GM18868 (cell line): ENCODE data around the gene MEAF6.

Source experiments
- ATAC-seq: cut with Tn5 transposase; IDR thresholded peaks from one replicate; pipeline ENCODE4 v1.9.1; 2021; ENCODE audit warnings: mild to moderate bottlenecking, moderate library complexity; ENCODE audit not compliant: unreplicated experiment

Gene MEAF6

DNA sequence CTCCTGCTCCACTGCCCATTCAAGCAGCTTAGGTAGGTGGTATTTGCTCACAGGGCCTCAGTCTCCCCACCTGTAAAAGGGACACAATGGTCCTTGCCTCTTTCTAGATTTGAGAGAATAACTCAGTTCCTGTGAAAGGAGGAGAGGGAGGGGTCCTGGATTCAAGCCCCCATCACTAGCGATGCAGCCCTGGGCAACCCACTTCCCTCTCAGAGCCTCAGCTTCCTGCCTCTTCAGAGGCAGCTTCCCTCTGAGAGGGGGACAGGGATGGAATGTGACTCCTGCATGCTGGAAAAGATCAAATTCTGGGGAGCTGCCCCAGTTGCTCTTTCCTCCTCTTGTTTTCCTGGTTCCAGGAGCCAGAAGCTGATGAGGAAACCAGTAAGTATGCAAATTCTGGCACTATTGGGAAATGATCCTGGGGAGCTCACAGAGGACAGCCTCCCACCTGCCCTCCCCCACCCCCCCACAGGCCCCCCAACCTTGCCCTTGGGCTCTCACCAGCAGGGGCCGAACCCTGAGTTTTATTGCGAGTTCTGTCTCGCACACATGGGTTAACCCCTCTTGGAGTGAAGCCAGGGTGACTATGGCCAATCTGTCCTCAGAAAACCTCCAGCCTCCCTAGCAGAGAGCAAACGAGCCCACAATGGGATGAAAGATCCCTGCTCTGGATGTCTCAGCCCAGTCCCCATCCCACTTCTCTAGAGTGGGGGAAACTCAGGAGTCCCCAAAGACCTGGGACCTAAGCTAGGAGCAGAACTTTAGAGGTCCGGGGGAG lies 28.5 kb downstream of the MEAF6 start:
- ATAC-seq, result no peak

DNA sequence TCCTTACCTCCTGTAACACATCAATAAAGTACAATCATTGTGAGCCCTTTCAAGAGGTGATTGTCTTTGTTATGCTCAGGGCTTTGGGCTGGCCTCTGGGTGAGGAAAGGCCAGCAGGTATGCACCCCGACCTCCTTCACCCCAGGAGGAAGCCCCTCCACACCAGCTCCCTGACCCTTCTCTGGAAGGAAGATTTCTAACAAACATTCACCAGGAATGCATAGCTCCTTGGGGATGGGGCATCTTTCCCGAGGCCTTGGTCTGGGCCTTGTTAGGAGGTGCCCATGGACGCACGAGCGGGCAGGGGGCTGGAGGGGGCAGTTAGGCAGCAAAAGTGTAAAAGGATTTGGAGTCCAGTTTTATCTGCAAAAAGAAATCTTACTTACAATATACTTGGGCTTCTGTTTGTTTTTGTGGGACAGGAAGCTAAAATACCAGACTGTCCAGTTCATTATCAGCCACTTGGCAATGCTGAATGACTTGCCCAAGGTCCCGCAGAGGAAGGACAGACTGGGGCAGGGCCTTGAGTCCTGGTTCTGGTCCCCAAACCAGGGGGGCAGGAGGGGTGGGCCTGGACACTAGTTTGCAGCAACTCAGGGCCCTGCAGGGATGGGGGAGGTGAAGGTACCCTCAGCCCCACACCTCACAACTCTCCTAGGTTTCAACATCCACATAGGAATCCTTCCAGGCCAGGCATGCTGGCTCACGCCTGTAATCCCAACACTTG lies 30.1 kb downstream of the MEAF6 start:
- ATAC-seq, result no peak

DNA sequence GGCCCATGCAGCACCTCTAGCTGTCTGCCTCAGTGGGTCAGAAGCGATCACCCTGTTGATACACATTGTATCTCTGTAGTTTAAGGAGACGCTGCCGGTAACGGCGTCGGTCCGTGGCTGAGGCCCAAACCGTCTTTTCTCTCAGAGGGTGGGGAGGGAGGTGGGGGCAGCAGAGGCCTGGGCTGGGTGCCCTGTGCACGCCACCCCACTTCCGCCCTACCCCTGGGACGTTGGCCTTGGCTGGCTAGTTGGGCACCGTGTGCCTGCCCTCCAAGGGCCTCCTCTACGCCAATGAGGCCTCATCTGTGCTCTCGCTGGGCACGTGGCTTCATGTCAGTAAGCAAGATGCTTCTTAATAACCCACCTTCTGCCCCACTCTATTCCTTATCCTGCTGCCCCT lies 30.8 kb downstream of the MEAF6 start:
- no peak for ATAC-seq

DNA sequence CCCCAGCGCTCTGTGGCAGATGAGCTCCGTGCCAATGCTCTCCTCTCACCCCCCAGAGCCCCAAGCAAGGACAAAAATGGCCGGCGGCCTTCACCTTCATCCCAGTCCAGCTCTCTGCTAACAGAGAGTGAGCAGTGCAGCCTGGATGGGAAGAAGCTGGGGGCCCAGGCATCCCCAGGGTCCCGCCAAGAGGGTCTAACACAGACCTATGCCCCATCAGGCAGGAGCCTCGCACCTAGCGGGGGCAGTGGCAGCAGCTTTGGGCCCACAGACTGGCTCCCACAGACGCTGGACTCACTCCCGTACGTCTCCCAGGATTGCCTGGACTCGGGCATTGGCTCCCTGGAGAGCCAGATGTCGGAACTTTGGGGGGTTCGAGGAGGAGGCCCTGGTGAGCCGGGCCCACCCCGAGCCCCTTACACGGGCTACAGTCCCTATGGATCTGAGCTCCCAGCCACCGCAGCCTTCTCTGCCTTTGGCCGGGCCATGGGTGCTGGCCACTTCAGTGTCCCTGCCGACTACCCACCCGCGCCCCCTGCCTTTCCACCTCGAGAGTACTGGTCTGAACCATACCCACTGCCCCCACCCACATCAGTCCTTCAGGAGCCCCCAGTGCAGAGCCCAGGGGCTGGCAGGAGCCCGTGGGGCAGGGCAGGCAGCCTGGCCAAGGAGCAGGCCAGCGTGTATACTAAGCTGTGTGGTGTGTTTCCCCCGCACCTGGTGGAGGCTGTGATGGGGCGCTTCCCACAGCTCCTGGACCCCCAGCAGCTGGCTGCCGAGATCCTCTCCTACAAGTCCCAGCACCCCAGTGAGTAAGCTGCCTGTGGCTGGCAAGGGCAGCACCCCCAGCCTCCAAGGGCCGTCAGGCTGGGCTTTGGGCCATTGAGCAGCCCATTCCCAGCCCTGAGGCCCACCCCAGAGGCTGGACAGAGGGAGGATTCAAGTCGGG lies 31.5 kb downstream of the MEAF6 start:
- no peak for ATAC-seq

GRCh38 chr1:37482004-37482785 lies 32.4 kb downstream of the MEAF6 start:
- no peak for ATAC-seq

- no peak for ATAC-seq
Observed at GRCh38 chr1:37481289-37482003, 33.1 kb downstream of the MEAF6 start.

DNA sequence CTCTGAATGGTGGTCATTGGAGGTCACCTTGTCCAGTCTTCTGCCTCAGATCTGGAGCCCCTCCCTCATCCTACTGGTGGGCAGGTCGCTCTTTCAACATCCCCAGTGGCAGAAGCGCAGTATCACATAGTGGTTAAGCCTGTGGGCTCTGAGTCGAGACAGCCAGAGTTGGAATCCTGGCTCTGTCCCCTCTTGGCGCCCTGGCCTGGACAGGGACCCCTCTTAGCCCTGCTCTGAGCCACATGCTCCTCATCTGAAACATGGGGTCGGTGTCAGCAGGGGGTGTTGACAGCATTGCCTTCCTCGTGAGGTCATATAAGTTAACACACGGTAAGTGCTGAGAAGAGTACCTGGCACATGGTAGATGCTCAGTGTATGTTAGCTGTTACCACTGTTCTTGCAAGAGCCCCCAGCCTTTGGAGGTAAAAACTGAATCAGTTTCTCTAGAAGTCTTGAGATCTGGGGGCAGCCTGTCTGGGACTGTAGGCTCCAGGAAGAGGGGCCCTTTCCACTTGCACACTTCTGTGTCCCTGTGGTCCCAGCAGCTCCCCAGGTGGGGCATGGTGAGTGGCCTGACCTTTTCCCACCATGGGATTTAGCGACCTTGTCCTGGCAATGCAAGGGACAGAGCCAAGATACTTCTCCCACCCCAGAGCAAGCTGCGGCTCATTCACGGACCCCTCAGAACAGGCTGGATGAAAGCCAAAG lies 33.8 kb downstream of the MEAF6 start:
- ATAC-seq, result no peak

GRCh38 chr1:37480125-37480466 lies 34.5 kb downstream of the MEAF6 start:
- ATAC-seq, result no peak

GRCh38 chr1:37479255-37480124 lies 35.1 kb downstream of the MEAF6 start:
- peak; percentile 34 for ATAC-seq

GRCh38 chr1:37478890-37479254 lies 35.7 kb downstream of the MEAF6 start:
- no peak for ATAC-seq

DNA sequence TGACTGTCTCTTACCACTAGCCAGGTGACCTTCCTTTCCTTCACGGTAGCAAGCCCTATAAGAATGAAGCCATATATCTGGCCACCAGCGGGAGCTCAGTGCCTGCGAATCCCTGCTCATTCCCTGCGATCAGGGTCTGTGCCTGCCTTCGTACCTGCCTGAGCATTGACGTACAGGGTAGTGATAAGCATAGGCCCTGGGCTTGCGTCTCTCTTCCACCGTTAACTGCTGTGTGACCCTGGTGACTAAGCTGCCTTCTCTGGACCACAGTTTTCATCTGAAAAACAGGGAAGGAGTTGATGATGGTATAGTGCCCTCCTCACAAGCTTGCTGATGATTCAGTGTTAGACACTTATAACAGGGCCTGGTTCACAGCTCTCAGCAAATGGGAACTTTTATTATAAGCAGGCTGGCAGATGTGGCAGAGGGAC lies 36.1 kb downstream of the MEAF6 start:
- no peak for ATAC-seq

DNA sequence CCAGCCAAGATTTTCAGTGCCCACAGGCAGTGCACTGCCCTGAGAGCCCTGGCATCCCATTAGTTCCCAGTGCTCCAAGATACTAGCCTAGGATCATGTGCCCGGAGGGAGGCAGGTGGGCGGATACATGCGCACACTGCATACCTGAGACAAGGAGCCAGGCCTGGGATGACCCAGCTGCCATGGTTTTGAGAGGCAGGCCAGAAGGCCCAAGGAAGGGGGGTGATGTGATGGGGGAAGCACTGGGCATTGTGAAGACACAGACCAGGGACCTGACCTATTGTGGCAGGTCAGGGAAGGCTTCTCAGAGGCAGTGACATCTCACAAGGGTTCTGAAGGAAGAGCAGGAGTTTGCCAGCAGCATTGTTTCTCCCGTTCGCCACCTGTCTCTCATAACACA lies 36.6 kb downstream of the MEAF6 start:
- ATAC-seq, result no peak

DNA sequence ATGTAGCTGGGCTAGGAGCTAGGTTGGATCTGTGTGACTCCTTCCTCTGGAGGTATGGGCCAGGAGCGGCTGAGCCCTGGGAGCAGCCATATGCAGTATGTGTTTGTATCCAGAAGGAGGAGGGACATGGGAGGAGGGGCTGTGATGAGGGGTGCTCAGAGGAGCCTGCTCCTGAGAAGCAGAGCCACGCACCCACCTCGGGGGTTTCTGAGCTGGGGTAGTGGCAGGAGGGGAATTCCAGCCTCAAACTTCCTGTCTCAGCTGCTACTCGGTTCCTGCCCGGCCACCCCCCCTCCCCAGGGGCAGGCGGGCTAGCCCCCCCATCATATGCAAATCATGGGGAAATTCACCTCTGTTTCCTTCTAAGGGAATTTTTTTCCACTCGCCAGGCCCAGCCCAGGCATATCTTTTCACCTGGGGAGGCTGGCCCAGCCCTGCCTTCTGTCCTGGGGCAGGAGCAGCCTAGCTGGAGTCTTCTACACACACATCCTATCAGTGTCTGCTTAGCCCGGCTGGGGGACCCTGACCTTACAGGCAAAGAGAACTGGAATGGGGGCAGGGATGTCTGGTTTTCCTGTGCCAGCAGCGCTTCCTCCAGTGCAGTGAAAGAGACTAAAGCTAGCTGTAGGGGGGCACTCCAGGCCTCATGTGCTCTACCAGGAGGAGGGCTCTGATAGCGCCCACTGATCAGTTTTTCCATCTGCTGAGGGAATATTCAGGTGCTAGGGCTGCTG lies 37.2 kb downstream of the MEAF6 start:
- peak; percentile 53 for ATAC-seq

GRCh38 chr1:37476460-37477197 lies 37.9 kb downstream of the MEAF6 start:
- ATAC-seq, result no peak

DNA sequence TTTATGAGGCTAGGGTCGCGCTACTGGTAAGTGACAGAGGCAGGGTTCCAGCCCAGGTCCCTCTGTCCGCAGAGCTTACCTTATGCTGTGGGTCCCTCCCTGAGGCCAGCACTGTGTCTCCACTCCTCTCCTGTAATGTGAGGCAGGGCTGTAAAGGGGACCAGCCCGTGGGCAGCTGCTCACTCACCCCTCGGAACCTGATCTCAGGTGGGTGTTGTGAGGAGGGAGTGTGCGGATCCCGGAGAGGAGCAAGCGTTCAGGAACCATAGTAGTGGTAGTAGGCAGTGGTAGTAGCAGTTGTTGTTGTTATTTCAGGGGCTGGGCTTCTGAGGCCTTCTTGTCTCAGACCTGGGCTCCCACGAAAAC lies 38.5 kb downstream of the MEAF6 start:
- ATAC-seq, result no peak

GRCh38 chr1:37475380-37476086 lies 39.0 kb downstream of the MEAF6 start:
- no peak for ATAC-seq
